Hypothalamus (tissue), 51 donors: ENCODE results near the gene ALK.
"Not testable (repeated sequence)": the region's sequence is repeated elsewhere in the genome, so short reads cannot be mapped to it uniquely, and the experiment has no call there.

ENCODE experiments used
- DNase-seq, 51 donors: peaks; one replicate each; lab custom pipeline; 2025; lab: John Stamatoyannopoulos, UW

Gene ALK

GRCh38 chr2:29269095-29269764 is 652.2 kb downstream of the ALK start:
- peak in 1 of 51 donors; percentile 24 for DNase-seq

GRCh38 chr2:29267720-29268119 is 653.7 kb downstream of the ALK start:
- no peak for DNase-seq

- DNase-seq = no peak
Observed at GRCh38 chr2:29263886-29264285, 657.5 kb downstream of the ALK start.

- no peak for DNase-seq
Observed at GRCh38 chr2:29262681-29263260, 658.6 kb downstream of the ALK start.

- no peak for DNase-seq
Observed at GRCh38 chr2:29261003-29261402, 660.4 kb downstream of the ALK start.

GRCh38 chr2:29260142-29260772 is 661.1 kb downstream of the ALK start:
- no peak for DNase-seq

- no peak for DNase-seq
Observed at GRCh38 chr2:29259221-29259620, 662.2 kb downstream of the ALK start.

GRCh38 chr2:29255004-29255403 is 666.4 kb downstream of the ALK start:
- peak in 1 of 51 donors; percentile 32 for DNase-seq

GRCh38 chr2:29253495-29254275 is 667.7 kb downstream of the ALK start:
- not testable (repeated sequence) for DNase-seq

GRCh38 chr2:29253026-29253425 is 668.4 kb downstream of the ALK start:
- DNase-seq = no peak

GRCh38 chr2:29251406-29251805 is 670.0 kb downstream of the ALK start:
- no peak for DNase-seq

GRCh38 chr2:29250977-29251376 is 670.4 kb downstream of the ALK start:
- no peak for DNase-seq

- no peak for DNase-seq
Observed at GRCh38 chr2:29249666-29250253, 671.6 kb downstream of the ALK start.

- no peak for DNase-seq
Observed at GRCh38 chr2:29247336-29247914, 674.0 kb downstream of the ALK start.

GRCh38 chr2:29246383-29247300 is 674.7 kb downstream of the ALK start:
- DNase-seq = no peak

- no peak for DNase-seq
Observed at GRCh38 chr2:29245742-29246382, 675.5 kb downstream of the ALK start.

GRCh38 chr2:29245035-29245741 is 676.2 kb downstream of the ALK start:
- not testable (repeated sequence) for DNase-seq

- no peak for DNase-seq
Observed at GRCh38 chr2:29242621-29243375, 678.6 kb downstream of the ALK start.
